Activated CD8-positive, alpha-beta memory T cell treated with anti-CD3 and anti-CD28 coated beads, Interleukin-2, amount 50 U/mL, for 48 hours (primary cell): ENCODE measurements around the gene MLXIPL.
"Not testable (repeated sequence)": the region's sequence is repeated elsewhere in the genome, so short reads cannot be mapped to it uniquely, and the experiment has no call there.

Experiments used
- DNase-seq: peaks from one replicate; pipeline ENCODE4 v3.0.0-alpha.2; 2020

MLXIPL gene

DNA sequence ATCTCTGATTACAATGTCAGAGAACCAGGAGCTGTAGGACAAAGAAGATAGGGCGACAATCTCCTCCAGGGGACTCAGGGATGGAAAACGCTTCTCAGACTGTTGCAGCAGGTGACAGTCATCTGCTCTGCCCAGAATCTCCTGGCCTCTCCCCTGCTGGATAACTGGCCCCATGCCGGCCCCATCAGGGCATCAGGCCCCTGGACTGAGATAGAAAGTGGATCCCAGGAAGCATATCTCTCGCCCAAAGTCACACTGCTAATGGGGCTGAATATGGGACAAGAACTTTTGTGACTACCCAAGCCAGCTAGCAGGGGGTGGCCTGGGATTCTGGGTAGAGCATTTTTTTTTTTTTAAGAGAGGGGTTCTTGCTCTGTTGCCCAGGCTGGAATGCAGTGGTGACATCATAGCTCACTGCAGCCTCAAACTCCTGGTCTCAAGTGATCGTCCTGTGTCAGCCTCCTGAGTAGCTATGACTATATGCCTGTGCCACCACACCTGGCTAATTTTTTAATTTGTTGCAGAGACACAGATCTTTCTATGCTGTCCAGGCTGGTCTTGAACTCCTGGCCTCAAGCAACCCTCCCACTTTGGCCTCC, 20.5 kb upstream of the MLXIPL start:
- no peak for DNase-seq

DNA sequence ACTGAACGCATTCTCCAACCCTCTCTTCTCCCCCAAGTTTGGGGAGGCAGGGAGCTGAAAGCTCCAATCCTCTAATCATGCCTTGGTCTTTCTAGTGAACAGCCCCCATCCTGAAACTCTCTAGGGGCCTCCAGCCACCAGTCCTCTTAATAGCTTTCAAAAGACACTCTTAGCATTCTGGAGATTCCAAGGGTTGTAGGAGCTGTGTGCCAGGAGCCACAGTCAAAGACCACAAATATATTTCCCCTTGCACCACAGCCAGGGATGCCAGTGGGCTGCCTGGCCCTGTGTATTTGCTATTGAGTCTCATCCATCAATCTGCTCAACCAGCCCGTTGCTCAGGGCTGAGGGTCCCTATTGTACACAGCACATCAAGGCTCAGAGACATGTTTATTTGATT, 18.5 kb upstream of the MLXIPL start:
- no peak for DNase-seq

DNA sequence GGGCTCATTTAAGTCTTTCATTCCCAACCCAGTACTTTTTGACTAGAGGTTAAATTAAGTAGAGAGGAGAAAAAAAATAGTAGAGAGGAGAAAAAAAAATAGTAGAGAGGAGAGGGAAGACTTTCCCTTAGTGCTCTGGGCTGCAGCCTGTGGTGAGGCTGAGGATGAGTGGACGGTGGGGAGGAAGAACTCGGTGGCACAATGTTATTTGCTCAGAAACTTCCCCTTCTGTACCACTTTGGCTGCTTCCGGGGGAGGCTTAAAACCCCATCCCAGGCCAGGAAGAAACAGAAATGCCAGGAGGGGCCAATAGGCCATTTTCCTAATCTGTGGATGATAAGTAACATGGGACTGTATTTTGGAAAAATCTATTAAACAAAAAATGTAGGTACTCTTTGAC, 14.6 kb upstream of the MLXIPL start:
- no peak for DNase-seq

DNA sequence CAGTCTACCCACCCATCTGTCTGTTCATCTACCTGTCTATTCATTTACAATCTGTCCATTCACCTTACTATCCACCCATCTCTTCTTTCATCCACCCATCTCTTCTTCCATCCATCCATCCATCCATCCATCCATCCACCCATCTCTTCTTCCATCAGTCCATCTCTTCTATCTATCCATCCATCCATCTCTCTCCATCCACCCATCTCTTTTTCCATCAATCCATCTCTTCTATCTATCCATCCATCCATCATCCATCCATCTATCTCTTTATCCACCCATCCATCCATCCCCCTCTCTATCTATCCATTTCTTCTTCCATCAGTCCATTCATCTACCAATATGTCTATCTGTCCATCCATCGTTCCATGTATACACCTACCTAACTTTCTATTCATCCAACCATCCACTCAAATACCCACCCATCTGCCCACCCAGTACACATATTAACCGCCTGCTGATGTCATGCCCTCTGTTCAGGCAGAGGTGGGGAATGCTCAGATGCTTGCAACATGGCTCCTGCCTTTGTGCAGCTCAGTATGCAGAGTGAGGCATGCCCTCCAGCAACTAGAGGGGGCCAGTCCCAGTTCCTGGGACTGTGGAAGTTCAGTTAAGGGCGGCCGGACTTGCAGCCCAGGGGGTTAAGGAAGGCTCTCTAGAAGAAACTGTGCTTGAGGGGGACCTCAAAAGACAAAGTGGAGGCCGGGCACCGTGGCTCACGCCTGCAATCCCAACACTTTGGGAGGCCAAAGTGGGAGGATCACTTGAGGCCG, 11.3 kb upstream of the MLXIPL start:
- DNase-seq, result no peak

DNA sequence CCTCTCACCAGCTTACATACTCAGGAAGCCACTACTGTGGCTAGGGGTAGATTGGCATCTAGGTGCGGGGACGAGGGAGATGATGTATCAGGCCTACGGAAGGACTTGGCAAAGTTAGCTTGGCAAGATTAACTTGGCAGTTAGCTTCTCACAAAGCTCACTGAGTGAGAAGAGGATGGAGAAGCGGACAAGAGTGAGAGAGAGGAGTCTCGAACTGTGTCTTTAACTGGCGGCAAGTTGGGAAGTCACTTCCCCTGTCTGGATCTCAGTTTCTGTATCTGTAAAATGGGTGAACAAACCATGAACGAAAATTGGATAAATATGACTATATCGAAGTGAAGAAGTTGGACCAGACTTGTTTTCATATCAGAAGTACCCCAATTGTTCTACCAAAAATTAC, 9.5 kb upstream of the MLXIPL start:
- DNase-seq, result no peak

DNA sequence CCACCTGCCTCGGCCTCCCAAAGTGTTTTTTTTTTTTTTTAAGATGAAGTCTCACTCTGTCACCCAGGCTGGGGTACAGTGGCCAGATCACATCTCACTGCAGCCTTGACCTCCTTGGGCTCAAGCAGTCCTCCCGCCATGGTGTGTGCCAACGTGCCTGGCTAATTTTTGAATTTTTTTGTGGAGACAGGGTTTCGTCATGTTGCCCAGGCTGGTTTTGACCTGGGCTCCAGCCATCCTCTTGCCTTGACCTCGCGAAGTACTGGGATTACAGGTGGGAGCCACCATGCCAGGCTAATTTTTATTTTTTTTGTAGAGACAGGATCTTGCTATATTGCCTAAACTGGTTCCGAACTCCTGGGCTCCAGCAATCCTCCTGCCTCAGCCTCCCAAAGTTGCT, 9.0 kb upstream of the MLXIPL start:
- DNase-seq, result no peak

DNA sequence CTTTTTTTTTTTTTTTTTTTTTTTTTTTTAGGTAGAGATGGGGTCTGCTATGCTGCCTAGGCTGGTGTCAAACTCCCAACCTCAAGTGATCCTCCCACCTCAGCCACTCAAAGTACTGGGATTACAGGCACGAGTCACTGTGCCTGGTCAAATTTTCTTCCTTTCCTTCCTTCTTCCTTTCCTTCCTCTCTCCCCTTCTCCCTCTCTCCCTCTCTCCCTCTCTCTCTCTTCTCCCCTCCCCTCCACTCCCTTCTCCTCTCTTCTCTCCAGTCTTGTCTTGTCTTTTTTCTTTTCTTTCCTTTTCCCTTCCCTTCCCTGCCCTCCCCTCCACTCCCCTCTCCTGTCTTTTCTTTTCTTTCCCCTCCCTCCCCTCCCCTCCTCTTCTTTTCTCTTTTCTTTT, 7.2 kb upstream of the MLXIPL start:
- DNase-seq, result no peak

DNA sequence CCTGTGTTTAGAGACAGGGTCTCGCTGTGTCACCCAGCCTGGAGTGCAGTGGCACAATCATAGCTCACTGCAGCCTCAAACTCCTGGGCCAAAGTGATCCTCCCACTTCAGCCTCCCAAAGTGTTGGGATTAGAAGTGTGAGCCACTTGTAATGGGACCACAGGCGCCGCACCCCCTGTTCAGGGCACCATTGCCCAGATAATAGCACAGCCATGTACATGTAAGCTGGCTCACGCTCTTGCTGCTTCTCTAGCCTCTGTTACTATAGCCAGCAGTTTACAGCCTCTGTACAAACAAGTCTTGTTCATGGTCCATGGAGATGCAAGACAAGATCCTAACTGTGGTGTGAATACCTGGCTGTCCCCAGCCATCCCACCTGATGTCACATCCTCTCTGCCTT, 4.2 kb upstream of the MLXIPL start:
- no peak for DNase-seq

DNA sequence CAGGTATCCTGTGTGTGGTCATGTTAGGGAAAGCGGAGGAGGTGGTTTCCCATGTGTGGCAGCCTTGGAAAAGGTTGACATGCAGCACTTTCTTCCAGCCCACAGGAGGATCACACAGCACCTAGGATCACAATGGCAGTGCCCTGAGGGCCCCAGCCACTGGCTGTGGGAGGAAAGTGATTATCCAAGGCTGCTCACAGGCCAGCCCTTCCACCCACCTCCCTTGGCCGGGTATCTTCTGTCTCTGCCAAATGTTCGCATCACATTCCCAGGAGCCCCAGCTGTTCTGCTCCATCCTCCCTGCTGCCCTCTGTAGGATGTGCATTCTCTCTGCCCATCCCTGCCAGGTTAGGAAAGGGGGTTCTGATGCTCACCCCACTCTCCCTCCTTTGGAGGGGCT, 2.5 kb upstream of the MLXIPL start:
- DNase-seq, result no peak

DNA sequence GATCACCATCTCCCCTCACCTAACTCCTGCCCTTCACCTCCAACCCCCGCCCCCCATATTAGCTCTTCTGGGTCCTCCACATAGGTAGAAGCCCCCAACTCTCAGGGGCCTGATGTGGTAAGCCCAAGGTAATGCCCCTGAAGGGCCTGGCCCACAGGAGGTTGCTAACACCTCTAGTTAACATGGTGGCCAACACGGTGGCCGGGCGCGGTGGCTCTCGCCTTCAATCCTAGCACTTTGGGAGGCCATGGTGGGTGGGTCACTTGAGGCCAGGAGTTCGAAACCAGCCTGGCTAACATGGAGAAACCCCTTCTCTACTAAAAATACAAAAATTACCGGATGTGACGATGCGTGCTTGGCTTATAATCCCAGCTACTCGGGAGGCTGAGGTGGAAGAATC, 954 bp upstream of the MLXIPL start:
- no peak for DNase-seq

DNA sequence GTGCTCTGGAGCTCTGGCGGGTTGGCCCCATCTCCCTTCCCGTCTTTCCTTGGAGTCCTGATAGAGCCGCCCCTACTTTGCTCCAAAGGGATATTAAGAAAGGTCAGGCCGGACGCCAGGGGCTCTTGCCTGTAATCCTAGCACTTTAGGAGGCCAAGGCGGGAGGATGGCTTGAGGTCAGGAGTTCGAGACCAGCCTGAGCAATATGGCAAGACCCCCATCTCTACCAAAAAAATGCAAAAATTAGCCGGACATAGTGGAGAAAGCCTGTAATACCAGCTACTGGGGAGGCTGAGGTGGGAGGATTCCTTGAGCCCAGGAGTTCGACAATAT, 313 bp upstream of the MLXIPL start:
- no peak for DNase-seq

DNA sequence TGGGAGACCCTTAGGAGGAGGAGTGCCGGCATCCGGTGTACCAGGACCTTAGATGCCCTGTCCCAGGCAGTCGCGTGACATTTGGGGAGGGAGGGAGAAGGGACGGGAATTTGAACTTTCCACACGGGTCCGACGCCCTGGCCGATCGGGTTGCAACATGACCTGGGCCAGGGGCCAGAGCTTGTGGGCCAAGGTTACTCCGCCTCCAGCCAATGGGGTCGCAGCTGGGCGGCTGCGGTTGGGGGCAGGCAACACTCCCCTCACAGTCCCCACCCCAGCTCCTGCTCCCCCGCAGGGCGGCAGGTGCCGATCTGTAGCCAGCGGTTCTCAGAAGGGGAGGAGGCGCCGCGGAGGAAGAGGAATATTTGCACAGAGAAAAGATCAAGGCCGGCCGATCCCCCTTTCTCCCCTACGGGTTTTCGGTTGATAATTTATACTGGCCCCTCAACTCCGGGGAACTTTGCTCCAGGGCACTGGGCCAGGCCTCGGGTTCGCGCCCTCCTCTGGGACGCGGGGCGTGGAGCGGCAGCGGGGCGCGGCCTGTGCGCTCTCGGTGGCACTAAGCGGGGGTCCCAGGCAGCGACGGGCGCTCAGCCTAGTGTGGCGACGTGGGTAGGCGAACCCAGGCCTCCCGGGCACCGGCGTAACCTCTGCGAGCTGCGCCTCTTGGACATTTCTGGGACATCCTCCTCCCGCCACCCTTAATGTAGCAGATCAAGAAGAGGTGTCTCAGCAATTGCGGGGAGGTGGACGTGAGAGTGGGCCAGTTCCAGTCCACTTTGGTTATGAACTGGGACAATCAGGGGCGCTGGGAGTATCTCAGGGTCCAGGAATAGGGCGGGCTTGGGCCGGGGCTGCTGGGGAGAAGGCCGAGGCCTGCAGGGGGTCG, 1.2 kb downstream of the MLXIPL start:
- no peak for DNase-seq

DNA sequence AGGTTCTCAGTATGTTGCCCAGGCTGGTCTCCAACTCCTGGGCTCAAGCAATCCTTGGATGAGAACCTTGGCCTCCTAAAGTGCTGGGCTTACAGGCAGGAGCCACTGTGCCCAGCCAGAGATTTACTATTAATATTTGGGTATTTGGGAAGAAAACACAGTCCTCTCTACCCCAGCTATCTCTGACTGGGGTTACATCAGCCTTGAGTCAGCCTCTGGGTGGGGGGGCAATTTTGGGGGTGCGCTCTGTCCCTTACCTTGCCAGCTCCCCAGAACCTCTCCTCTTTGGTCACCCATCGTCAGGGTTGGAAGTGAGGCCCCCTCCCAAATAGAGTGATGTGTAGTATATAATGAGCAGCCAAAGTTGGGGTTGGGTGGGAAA, 1.8 kb downstream of the MLXIPL start:
- DNase-seq, result no peak

DNA sequence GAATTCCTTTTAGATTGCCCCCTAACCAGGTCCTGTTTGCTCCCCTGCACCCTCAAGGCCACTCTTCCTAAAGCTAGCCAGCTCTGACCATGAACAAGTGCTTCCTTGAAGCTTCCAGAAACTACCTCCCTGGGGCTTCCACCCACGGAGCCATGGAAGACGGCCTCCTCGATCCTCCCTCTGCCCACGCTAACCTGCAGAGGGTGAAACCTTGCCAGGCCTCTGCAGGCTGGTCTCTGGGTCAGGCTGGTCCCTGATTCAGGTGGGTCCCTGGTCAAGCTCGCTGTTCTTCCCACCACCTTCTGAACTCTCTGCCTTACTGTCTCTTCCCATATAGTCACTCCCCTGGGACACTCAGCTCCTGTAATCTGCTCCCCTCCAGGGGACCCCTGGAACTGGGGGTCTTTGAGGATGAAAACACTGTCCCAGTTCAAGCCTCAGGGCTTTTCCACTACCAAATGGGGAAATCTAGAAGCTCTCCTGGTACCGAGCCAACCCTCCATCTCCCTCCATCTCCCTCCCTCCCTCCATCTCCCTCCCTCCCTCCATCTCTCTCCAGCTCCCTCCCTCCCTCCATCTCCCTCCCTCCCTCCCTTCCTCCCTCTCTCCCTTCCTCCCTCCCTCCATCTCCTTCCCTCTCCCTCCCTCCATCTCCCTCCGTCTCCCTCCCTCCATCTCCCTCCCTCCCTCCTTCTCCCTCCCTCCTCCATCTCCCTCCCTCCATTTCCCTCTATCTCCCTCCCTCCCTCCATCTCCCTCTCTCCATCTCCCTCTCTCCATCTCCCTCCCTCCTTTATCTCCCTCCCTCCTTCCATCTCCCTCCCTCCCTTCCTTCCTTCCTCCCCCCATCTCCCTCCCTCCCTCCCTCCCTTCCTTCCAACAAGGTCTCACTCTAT, 2.9 kb downstream of the MLXIPL start:
- no peak for DNase-seq

DNA sequence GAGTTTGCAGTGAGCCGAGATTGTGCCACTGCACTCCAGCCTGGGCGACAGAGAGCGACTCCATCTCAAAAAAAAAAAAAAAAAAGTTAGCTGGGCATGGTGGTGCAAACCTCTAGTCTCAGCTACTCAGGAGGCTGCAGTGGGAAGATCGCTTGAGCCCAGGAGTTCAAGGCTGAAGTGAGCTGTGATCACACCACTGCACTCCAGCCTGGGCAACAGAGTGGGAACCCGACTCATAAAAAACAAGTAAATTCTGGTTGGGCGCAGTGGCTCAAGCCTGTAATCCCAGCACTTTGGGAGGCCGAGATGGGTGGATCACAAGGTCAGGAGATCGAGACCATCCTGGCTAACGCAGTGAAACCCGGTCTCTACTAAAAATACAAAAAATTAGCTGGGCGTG, 4.9 kb downstream of the MLXIPL start:
- not testable (repeated sequence) for DNase-seq

DNA sequence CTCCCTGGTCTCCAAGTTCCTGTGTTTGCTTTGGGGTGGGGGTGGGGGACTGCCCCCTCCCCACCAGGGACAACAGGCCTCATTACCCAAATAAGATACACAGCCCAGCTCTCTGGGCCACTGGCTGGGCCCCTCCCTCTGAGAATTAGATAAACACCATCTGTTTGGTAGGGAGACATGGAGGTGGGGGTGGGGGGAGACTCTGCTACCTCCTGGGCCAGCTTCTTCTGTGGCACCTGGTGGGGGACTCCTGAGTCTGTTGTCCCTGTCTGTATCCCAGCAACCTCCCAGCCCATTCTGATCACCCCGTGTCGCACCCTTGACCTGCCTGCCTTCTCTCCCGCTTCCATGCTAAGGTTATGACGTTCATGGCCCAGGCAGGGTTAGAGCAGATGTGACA, 5.8 kb downstream of the MLXIPL start:
- no peak for DNase-seq

DNA sequence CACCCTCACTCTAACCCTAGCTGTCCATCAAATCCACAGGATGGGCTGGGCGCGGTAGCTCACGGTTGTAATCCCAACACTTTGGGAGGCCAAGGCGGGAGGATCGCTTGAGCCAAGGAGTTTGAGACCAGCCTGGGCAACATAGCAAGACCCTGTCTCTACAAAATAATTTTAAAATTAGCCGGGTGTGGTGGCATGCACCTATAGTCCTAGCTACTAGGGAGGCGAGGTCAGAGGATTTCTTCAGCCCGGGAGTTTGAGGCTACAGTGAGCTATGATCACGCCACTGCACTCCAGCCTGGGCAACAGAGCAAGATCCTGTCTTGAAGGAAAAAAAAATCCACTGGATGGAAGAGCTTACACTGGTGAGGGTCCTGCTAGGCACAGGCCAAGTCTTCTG, 6.8 kb downstream of the MLXIPL start:
- not testable (repeated sequence) for DNase-seq

DNA sequence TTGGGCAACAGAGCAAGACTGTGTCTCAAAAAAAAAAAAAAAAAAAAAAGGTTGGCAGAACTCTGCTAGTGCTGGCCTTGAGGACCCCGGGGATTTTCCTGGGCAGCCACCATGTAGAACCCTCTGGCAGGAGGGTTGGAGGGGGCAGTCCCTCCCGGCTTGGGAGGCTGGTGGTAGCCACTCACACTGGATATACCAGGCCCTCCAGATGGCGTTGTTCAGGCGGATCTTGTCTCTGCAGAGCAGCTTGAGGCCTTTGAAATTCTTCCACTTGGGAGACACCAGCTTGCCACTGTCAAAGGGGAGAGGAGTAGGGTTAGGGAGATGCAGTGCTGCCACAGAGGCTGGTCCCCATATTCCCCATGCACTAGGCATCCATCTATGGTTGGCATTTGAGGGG, 8.4 kb downstream of the MLXIPL start:
- DNase-seq, result no peak

DNA sequence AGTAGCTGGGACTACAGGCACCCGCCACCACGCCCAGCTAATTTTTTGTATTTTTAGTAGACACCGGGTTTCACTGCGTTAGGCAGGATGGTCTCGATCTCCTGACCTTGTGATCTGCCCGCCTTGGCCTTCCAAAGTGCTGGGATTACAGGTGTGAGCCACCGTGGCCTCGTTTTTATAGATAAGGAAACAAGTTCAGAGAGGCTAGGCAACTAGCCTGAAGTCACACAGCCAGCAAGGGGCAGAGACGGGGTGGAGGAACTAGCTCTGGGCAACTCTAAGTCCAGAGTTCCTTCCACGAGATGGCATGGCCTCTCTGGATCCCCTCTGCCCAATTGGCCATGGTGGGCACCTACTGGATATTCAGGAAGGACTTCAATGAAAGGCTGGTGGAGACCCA, 9.4 kb downstream of the MLXIPL start:
- not testable (repeated sequence) for DNase-seq

DNA sequence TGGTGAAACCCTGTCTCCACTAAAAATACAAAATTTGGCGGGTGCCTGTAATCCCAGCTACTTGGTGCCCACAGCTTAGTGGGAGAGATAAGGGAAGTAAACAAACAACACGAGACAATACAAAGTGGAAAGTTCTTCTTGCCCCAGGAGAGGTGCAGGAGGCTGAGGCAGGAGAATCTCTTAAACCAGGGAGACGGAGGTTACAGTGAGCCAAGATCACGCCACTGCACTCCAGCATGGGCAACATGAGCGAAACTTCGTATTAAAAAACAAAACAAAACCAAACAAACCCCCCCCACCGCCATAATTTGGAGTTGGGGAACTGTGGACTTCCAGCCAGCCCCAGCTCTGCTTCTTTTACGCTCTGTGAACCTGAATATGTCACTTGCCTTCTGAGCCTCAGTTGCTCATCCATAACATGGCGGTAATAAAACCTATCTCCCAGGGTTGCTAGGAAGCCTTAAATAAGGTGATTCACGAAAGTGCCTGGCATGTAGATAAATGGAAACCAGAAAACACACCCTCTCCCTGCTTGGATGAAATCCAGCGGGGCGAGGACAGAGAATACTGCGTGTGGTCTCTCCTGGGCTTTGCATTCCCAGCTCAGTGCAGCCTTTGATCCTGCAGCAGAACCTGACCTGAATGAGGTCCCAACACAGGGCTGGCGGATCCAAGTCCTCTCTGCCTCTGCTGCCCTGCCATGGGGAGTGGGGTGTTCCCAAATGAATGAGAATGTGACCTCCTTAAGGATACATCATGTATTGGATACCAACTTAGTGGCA, 10.2 kb downstream of the MLXIPL start:
- DNase-seq, result no peak

DNA sequence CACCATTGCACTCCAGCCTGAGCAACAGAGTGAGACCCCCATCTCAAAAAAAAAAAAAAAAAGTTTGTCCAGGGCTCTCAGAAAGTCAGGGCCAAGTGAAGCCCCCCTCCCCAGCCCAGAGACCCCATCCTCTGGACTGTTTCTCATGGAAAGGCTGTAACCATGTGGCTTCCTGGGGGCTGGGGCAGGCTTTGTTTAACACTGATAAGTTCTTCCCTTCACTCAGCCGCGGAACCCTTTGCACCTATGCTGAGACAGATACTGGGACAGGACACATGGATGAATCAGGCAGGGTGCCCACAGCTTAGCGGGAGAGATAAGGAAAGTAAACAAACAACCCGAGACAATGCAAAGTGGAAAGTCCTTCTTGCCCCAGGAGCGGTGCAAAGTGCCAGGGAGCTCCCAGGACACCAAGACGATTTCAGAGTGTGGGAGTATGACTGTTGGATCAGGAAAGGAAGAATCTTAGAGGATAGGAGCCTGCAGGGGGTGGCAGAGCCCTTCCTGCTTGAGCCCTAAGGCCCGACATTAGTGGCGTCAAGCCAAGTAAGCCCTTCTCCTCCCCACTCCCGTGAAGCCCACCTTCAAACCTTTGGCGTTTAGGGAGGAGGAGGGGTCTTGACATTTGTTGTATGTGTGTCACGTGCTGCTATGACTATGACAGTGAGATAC, 11.6 kb downstream of the MLXIPL start:
- DNase-seq, result no peak
